SU-DHL-6 (cell line): ENCODE results near the gene KLHL18.

Experiments
- CTCF ChIP-seq: fragments of 200-600 bp; sonication (generic); IDR thresholded peaks from one replicate; pipeline ENCODE4 v1.5.1; 2017; ENCODE audit warnings: antibody characterized with exemption, mild to moderate bottlenecking, low read length, moderate library complexity; ENCODE audit not compliant: insufficient read depth, poor library complexity, severe bottlenecking
- EZH2phosphoT487 ChIP-seq: fragments of 200-600 bp; sonication (generic), shearing (Covaris generic); conservative IDR thresholded peaks from 2 replicates; pipeline ENCODE4 v1.6.1; 2018; ENCODE audit warnings: mild to moderate bottlenecking, antibody characterized with exemption, low read length, moderate library complexity, mixed read lengths

- TF ChIP-seq CTCF (no peak), EZH2phosphoT487 (no peak)
Measured at GRCh38 chr3:47313341-47314055, 30.8 kb downstream of the KLHL18 start.
